Measurements from ENCODE around the gene SUPT3H.

Gene SUPT3H

DNA sequence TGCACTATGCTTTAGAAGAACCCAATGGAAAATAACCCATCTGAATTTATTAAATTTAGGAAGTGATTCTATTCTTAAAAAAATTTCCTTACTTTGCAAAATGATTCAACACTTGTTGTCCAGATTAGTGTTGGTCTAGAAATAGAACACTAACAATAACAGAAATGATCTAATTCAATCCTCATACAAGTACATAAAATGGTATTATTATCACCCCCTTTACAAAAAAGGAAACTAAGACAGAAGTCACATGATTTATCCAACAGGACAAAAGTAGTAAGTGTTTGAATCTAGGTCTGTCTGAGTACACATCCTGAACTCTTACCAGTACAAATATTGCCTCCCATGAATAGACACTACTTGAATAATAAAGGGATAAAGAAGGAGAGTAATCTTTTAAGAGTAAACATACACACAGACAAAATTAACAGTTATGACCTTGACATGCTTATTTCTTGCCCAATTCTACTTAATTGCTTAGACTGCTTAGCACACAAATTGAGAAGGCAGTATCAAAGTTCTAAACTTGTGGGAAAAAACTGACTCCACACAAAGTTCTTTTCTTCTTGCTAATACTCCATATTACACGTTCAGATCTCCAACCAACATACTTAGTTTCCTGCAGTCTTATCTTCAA, 245.0 kb downstream of the SUPT3H start:
- H3K4me3 ChIP-seq (ENCODE audit: low read depth, low read length), result no peak overlapping the region
- TF ChIP-seq, protein P1, sequence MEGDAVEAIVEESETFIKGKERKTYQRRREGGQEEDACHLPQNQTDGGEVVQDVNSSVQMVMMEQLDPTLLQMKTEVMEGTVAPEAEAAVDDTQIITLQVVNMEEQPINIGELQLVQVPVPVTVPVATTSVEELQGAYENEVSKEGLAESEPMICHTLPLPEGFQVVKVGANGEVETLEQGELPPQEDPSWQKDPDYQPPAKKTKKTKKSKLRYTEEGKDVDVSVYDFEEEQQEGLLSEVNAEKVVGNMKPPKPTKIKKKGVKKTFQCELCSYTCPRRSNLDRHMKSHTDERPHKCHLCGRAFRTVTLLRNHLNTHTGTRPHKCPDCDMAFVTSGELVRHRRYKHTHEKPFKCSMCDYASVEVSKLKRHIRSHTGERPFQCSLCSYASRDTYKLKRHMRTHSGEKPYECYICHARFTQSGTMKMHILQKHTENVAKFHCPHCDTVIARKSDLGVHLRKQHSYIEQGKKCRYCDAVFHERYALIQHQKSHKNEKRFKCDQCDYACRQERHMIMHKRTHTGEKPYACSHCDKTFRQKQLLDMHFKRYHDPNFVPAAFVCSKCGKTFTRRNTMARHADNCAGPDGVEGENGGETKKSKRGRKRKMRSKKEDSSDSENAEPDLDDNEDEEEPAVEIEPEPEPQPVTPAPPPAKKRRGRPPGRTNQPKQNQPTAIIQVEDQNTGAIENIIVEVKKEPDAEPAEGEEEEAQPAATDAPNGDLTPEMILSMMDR (IDR thresholded peaks at IDR 0.05; ENCODE audit: low read depth, low read length), result no peak

DNA sequence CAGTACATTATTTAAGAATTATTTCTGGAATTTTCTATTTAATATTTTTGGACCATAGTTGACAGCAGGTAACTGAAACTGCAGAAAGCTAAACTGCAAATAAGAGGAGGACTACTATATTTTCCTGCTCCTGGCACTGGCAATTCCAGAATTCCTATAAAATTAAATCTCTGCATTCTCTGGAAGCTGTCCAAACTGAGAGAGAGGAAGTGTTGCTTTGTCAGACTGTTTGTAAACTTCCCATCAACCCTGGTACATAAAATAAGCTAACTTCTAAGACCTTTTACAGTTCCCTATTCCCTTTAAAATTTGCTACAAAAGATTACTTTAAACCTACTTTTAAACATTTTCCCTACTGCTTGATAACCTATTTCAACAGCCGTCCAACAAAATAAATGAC, 245.7 kb downstream of the SUPT3H start:
- H3K4me3 ChIP-seq (ENCODE audit: low read depth, low read length), result no peak overlapping the region
- TF ChIP-seq, protein P1 (IDR thresholded peaks at IDR 0.05; ENCODE audit: low read depth, low read length), result no peak

DNA sequence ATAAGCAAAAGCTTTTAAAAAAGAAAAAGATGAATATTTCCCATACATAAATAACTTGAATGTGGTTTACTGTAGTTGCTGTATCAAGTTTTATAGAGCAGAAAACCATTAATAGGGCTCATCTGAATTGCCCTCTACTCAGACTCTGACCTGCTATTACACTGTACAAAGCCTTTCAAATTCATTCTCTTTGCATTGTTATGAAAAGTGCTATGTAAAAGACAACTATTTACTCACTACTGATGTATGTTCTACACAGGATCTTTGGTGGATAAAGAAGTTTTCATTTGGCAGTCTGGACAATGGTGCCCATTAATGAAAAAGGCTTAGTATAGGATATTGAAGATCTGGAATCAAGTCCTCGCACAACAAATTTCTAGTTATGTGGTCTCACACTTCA, 248.7 kb downstream of the SUPT3H start:
- H3K4me3 ChIP-seq (ENCODE audit: low read depth, low read length), result no peak overlapping the region
- TF ChIP-seq, protein P1 (IDR thresholded peaks at IDR 0.05; ENCODE audit: low read depth, low read length), result no peak

GRCh38 chr6:45127185-45127584, 250.5 kb downstream of the SUPT3H start:
- no peak overlapping the region for H3K4me3 ChIP-seq (ENCODE audit: low read depth, low read length)
- TF ChIP-seq, protein P1 (IDR thresholded peaks at IDR 0.05; ENCODE audit: low read depth, low read length), result no peak

DNA sequence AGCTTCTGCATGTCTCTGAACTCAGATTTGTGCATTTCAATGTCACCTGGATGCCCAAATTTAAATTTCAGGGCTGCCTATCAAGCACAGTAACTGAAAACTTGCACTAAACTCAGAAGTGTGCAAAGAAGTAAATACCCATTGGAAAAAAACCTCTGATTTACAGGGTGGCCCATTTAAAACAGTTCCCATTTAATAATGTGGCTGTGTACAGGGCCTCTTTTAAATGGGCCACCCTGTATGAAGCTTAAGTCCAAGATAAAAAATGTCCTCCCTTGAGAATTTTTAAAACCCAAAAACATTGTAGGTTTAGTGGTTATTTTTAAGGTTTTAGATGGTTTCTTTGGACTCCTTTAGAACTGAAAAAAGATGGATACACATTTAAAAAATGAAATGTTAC, 251.7 kb downstream of the SUPT3H start:
- no peak overlapping the region for H3K4me3 ChIP-seq (ENCODE audit: low read depth, low read length)
- TF ChIP-seq, protein P1 (IDR thresholded peaks at IDR 0.05; ENCODE audit: low read depth, low read length), result no peak

GRCh38 chr6:45123023-45123422, 254.7 kb downstream of the SUPT3H start:
- no peak overlapping the region for H3K4me3 ChIP-seq (ENCODE audit: low read depth, low read length)
- TF ChIP-seq, protein P1 (IDR thresholded peaks at IDR 0.05; ENCODE audit: low read depth, low read length), result no peak

DNA sequence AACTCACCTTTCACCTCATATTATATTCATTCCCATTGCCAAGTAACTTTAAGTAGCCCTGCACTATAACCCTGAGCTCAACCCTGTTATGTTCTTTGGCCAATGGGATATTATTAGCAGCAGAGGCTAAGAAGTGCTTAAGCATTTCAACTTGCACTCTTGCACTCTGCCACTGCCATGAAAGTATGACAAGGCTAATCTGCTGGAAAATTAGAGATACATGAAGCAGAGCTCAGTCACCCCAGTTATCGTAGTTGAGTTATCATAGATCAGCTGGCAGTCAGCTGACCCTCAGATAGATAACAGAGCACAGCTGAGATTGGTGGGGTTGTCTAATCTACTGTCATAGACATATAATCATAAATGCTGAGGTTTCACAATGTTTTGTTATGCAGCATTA, 259.0 kb downstream of the SUPT3H start:
- TF ChIP-seq, protein P1 (IDR thresholded peaks at IDR 0.05; ENCODE audit: low read depth, low read length), result no peak

More for the DNA sequence above, 259.0 kb downstream of the SUPT3H start:
- no peak overlapping the region for H3K4me3 ChIP-seq (ENCODE audit: low read depth, low read length)

All from WI38 (cell line).